Measurements from ENCODE around the gene STAB1. TPM values are rescaled to one million over a fixed set of nuclear protein-coding genes. Genes with fewer than 3 reads are reported as not detected.

The STAB1 gene
- total and polyA plus RNA-seq, 8 donors, result 8.2 to 140 (median 50.5) TPM

GRCh38 chr3:52450489-52451236 is 44.5 kb upstream of the STAB1 start:
- Histone ChIP-seq H3K4me1 (peaks cover 6 to 16% (median 12%) of the 10 kb centered on the region in 3 donors), H3K27ac (peak overlapping the region in 3 of 4 donors; percentile 2 to 44 (median 16)), H3K9me3 (no peaks in the 10 kb centered on the region), H3K27me3 (no peaks in the 10 kb centered on the region), H3K4me3 (no peak overlapping the region), H3K36me3 (no peaks in the 10 kb centered on the region)
- 68% methylated on average over 11 of the region's 11 CpGs for WGBS, 2 donors
- TF ChIP-seq CTCF (IDR thresholded peaks at IDR 0.05), result no peak
- FAIRE-seq, result no peak
- peak in 3 of 4 donors; percentile 3 to 10 (median 9) for ATAC-seq
- peak in 2 of 6 donors; percentile 40 to 65 for DNase-seq
- intact Hi-C loops (cut with DNase I), result no loop called here

- Histone ChIP-seq H3K9me3 (no peaks in the 10 kb centered on the region), H3K27ac (no peak overlapping the region), H3K27me3 (no peaks in the 10 kb centered on the region), H3K4me3 (no peak overlapping the region), H3K36me3 (no peaks in the 10 kb centered on the region), H3K4me1 (peaks cover 6 to 16% (median 12%) of the 10 kb centered on the region in 3 donors)
- intact Hi-C loops (cut with DNase I), result no loop called here
- FAIRE-seq, result no peak
- DNase-seq, result peak in 2 of 6 donors; percentile 29 to 46
- ATAC-seq, result no peak
- WGBS, 2 donors, result 81 to 85% methylated on average over 24 of the region's 24 CpGs
- no peak for TF ChIP-seq CTCF (IDR thresholded peaks at IDR 0.05)
Measured at GRCh38 chr3:52451237-52452083, 43.7 kb upstream of the STAB1 start.

GRCh38 chr3:52452126-52452525 is 43.0 kb upstream of the STAB1 start:
- TF ChIP-seq CTCF (IDR thresholded peaks at IDR 0.05), result no peak
- Histone ChIP-seq H3K4me1 (peaks cover 6 to 19% (median 12%) of the 10 kb centered on the region in 3 donors), H3K27me3 (no peaks in the 10 kb centered on the region), H3K4me3 (no peak overlapping the region), H3K36me3 (no peaks in the 10 kb centered on the region), H3K9me3 (no peaks in the 10 kb centered on the region), H3K27ac (no peak overlapping the region)
- FAIRE-seq, result no peak
- intact Hi-C loops (cut with DNase I), result no loop called here
- 90 to 94% methylated on average over 6 of the region's 6 CpGs for WGBS, 2 donors
- ATAC-seq, result no peak
- DNase-seq, result peak in 2 of 6 donors; percentile 26 to 58

GRCh38 chr3:52452570-52453221 is 42.4 kb upstream of the STAB1 start:
- DNase-seq, result peak in 2 of 6 donors; percentile 41 to 58
- ATAC-seq, result no peak
- TF ChIP-seq CTCF (IDR thresholded peaks at IDR 0.05), result no peak
- intact Hi-C loops (cut with DNase I), result no loop called here
- Histone ChIP-seq H3K4me3 (no peak overlapping the region), H3K27me3 (no peaks in the 10 kb centered on the region), H3K4me1 (peaks cover 6 to 20% (median 12%) of the 10 kb centered on the region in 3 donors), H3K9me3 (no peaks in the 10 kb centered on the region), H3K36me3 (no peaks in the 10 kb centered on the region), H3K27ac (no peak overlapping the region)
- 67 to 76% methylated on average over 11 of the region's 11 CpGs for WGBS, 2 donors
- no peak for FAIRE-seq
